ENCODE data around the gene KDM7A. TPM values are rescaled to one million over a fixed set of nuclear protein-coding genes. Genes with fewer than 3 reads are reported as not detected.

Gene KDM7A
- total and polyA plus RNA-seq, 10 of the 15 experiments (the other 5 are each of a cell fraction or from before 2014, with no cell fraction given): 0.07 to 0.96 (median 0.74) TPM

DNA sequence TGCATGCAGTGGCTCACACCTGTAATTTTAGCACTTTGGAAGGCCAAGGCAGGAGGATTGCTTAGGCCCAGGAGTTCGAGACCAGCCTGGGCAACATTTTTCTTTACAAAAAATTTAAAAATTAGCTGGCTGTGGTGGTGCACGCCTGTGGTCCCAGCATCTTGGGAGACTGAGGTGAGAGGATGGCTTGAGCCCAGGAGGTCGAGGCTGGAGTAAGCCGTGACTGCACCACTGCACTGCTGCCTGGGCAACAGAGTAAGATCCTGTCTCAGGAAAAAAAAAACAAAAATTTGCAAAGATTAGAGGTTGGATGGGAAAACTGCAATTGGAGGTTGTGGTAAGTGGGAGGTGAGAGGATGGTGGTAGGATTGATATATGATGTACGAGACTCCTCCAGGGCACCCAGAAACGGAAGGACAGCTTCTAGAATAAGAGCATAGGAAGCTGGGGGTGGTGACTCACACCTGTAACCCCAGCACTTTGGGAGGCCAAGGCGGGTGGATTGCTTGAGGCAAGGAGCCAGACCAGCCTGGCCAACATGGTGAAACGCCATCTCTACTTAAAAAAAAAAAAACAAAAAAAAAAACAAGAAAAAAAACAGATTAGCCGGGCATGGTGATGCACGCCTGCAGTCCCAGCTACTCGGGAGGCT is 94.9 kb downstream of the KDM7A start (continued):
- no peak for TF ChIP-seq ATF3 (IDR thresholded peaks at IDR 0.05; ENCODE audit: borderline replicate concordance, extremely low read depth, low read depth, low read length)

- Histone ChIP-seq H3K27ac (ENCODE audit: control insufficient read depth, insufficient read depth) (no peak overlapping the region), H3K9me3 (replicated peaks; ENCODE audit: control insufficient read depth, insufficient read depth, low read length) (no peaks in the 10 kb centered on the region), H3K4me2 (ENCODE audit: control insufficient read depth, insufficient read depth) (no peak overlapping the region), H3K4me3 (no peak overlapping the region), H3K4me1 (ENCODE audit: control insufficient read depth, insufficient read depth, low read length) (peaks cover 15% of the 10 kb centered on the region), H3K9ac (ENCODE audit: control insufficient read depth, insufficient read depth, low read length) (no peak overlapping the region), H4K20me1 (ENCODE audit: control insufficient read depth, insufficient read depth) (no peaks in the 10 kb centered on the region), H2AFZ (ENCODE audit: control insufficient read depth, low read depth, low read length) (no peak overlapping the region), H3K27me3 (replicated peaks in 1 of 2; ENCODE audit: control insufficient read depth in 2 of 2, insufficient read depth in 2 of 2, low read length in 1 of 2) (peaks cover 0 to 11% of the 10 kb centered on the region in 2 experiments; a peak in 2 of 4 replicates), H3K36me3 (ENCODE audit: control insufficient read depth in 2 of 2, insufficient read depth in 2 of 2, low read length in 1 of 2) (no peaks in the 10 kb centered on the region), H3K79me2 (ENCODE audit: control insufficient read depth, insufficient read depth, low read length) (no peaks in the 10 kb centered on the region)
- intact Hi-C loops (cut with micrococcal nuclease; ENCODE audit: unreplicated experiment): loop anchor here (1.0 kb wide), 1 partner anchor 10 kb away; no protein-coding TSS in a partner anchor
- SMC1A ChIA-PET (ENCODE audit: uncharacterized antibody, unreplicated experiment): no interaction called here
- in situ Hi-C loops (cut with MboI): no loop called here
- POLR2A ChIA-PET: no interaction called here
- no peak for DNase-seq (ENCODE audit: low read depth, low spot score)
- TF ChIP-seq IKZF2 (IDR thresholded peaks at IDR 0.05) (no peak), HDGF (IDR thresholded peaks at IDR 0.05) (no peak), NFYA (IDR thresholded peaks at IDR 0.05; ENCODE audit: borderline replicate concordance, low read depth, low read length) (no peak), ZZZ3 (IDR thresholded peaks at IDR 0.05; ENCODE audit: control insufficient read depth, insufficient read length, low read depth) (no peak), CREM (IDR thresholded peaks at IDR 0.05; ENCODE audit: low read depth) (no peak), PML (IDR thresholded peaks at IDR 0.05; ENCODE audit: low read length) (no peak), FOXM1 (IDR thresholded peaks at IDR 0.05; ENCODE audit: low read depth, low read length) (no peak), ASH2L (IDR thresholded peaks at IDR 0.05; ENCODE audit: borderline replicate concordance, low read depth) (no peak), POLR2A (IDR thresholded peaks at IDR 0.05; ENCODE audit: low read depth, low read length) (no peak), NRF1 (conservative IDR thresholded peaks at IDR 0.05; ENCODE audit: low read depth, low read length) (no peak), PAX5 (IDR thresholded peaks at IDR 0.05; ENCODE audit: borderline replicate concordance, low read depth, low read length) (no peak), POU2F2 (IDR thresholded peaks at IDR 0.05; ENCODE audit: borderline replicate concordance, low read depth, low read length) (no peak)
- TF ChIP-seq, protein P1, sequence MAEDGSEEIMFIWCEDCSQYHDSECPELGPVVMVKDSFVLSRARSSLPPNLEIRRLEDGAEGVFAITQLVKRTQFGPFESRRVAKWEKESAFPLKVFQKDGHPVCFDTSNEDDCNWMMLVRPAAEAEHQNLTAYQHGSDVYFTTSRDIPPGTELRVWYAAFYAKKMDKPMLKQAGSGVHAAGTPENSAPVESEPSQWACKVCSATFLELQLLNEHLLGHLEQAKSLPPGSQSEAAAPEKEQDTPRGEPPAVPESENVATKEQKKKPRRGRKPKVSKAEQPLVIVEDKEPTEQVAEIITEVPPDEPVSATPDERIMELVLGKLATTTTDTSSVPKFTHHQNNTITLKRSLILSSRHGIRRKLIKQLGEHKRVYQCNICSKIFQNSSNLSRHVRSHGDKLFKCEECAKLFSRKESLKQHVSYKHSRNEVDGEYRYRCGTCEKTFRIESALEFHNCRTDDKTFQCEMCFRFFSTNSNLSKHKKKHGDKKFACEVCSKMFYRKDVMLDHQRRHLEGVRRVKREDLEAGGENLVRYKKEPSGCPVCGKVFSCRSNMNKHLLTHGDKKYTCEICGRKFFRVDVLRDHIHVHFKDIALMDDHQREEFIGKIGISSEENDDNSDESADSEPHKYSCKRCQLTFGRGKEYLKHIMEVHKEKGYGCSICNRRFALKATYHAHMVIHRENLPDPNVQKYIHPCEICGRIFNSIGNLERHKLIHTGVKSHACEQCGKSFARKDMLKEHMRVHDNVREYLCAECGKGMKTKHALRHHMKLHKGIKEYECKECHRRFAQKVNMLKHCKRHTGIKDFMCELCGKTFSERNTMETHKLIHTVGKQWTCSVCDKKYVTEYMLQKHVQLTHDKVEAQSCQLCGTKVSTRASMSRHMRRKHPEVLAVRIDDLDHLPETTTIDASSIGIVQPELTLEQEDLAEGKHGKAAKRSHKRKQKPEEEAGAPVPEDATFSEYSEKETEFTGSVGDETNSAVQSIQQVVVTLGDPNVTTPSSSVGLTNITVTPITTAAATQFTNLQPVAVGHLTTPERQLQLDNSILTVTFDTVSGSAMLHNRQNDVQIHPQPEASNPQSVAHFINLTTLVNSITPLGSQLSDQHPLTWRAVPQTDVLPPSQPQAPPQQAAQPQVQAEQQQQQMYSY (CRISPR knock-in tag; IDR thresholded peaks at IDR 0.05): no peak
- WGBS (ENCODE audit: insufficient coverage, insufficient replicate concordance, low lambda C conversion rate, missing lambda C conversion rate): 55% methylated on average over 7 of the region's 7 CpGs
- ATAC-seq: no peak
- BruUV-seq (replicated peaks): no TSS peak
- no peak for FAIRE-seq
- CTCF ChIA-PET: no interaction called here
- RAD21 ChIA-PET (ENCODE audit: unreplicated experiment): no interaction called here
Observed at GRCh38 chr7:140080919-140081318, 95.9 kb downstream of the KDM7A start.

Measured in GM12878 (cell line).